Measurements from ENCODE around the gene TMEM63C.

Gene TMEM63C

GRCh38 chr14:77306416-77306815 is 124.8 kb downstream of the TMEM63C start:
- ChIA-PET POLR2A (interaction anchor here (1.6 to 2.2 kb wide), 2 partner anchors 9 to 15 kb away, joined by 5 to 12 read pairs; partner anchors contain the start of genes GSTZ1 and POMT2), CTCF (interaction anchor here (0.6 to 2.1 kb wide), 3 partner anchors 9 to 206 kb away, joined by 3 to 21 read pairs (median 7); partner anchors contain the start of genes GSTZ1 and POMT2)
- no peak for DNase-seq (ENCODE audit: extremely low spot score)
- TF ChIP-seq SUZ12 (IDR thresholded peaks at IDR 0.05), result no peak
- no peak for TF ChIP-seq FOXK2 (IDR thresholded peaks at IDR 0.05)
- no peak for TF ChIP-seq LEF1 (IDR thresholded peaks at IDR 0.05; ENCODE audit: borderline replicate concordance)
- TF ChIP-seq ARNT (IDR thresholded peaks at IDR 0.05), result no peak
- TF ChIP-seq SP1 (IDR thresholded peaks at IDR 0.05), result no peak
- no peak for TF ChIP-seq FOXA1 (IDR thresholded peaks at IDR 0.05)
- no peak for TF ChIP-seq PKNOX1 (IDR thresholded peaks at IDR 0.05)
- no peak for TF ChIP-seq CTBP1 (IDR thresholded peaks at IDR 0.05; ENCODE audit: borderline replicate concordance)
- TF ChIP-seq ZNF384 (IDR thresholded peaks at IDR 0.05), result no peak

GRCh38 chr14:77306851-77307496 is 125.4 kb downstream of the TMEM63C start:
- POLR2A ChIA-PET, result interaction anchor here (1.6 to 2.2 kb wide), 2 partner anchors 9 to 14 kb away, joined by 5 to 12 read pairs; partner anchors contain the start of genes GSTZ1 and POMT2
- no peak for TF ChIP-seq ARNT (IDR thresholded peaks at IDR 0.05)
- no peak for TF ChIP-seq NFRKB (IDR thresholded peaks at IDR 0.05)
- TF ChIP-seq FOXA1 (IDR thresholded peaks at IDR 0.05), result no peak
- no peak for TF ChIP-seq SP1 (IDR thresholded peaks at IDR 0.05)
- TF ChIP-seq HDGF (IDR thresholded peaks at IDR 0.05; ENCODE audit: borderline replicate concordance), result no peak
- no peak for TF ChIP-seq FOXM1 (IDR thresholded peaks at IDR 0.05; ENCODE audit: borderline replicate concordance)
- no peak for TF ChIP-seq FOXK2 (IDR thresholded peaks at IDR 0.05)
- TF ChIP-seq ZNF384 (IDR thresholded peaks at IDR 0.05), result no peak
- TF ChIP-seq TARDBP (IDR thresholded peaks at IDR 0.05), result no peak
- DNase-seq (ENCODE audit: extremely low spot score), result no peak
- CTCF ChIA-PET, result interaction anchor here (0.6 to 2.1 kb wide), 3 partner anchors 9 to 143 kb away, joined by 3 to 21 read pairs (median 3); partner anchors contain the start of genes GSTZ1 and POMT2
